IMR-90 (cell line): Measurements from ENCODE around the gene CCT4. TPM values are rescaled to one million over a fixed set of nuclear protein-coding genes. Genes with fewer than 3 reads are reported as not detected.

Source experiments
- ATAC-seq: fragments of 200-7000 bp; cut with Tn5 transposase; 2 replicates; pipeline ENCODE4 v1.9.1; 2020; ENCODE audit warnings: low read depth, mild to moderate bottlenecking, moderate library complexity
- Bru-seq: library from RNA; stranded (reverse); fragments of 400-500 nt; gene quantifications from one replicate; lab custom pipeline; 2021; lab: Mats Ljungman, UMichigan
- BruChase-seq, 2 experiments: library from RNA; stranded (reverse); fragments of 400-500 nt; gene quantifications; one replicate each; lab custom pipeline; 2021; lab: Mats Ljungman, UMichigan
- BruUV-seq: library from RNA; stranded (reverse); fragments of 400-500 nt; replicated peaks from 2 replicates; lab custom pipeline; 2021; lab: Mats Ljungman, UMichigan
- CTCF ChIA-PET: fragments of 300-600 bp; formaldehyde crosslinking; extraction: SDS; loops from one replicate; lab custom pipeline; 2021; ENCODE audit warnings: antibody characterized with exemption; lab: Yijun Ruan, JAX
- POLR2A ChIA-PET: fragments of 300-600 bp; sonication (Branson Sonifier 250); formaldehyde crosslinking; loops from one replicate; lab custom pipeline; 2022; ENCODE audit warnings: antibody characterized with exemption; ENCODE audit not compliant: unreplicated experiment; lab: Charles Lee
- DNase-seq: peaks from one replicate; pipeline ENCODE4 v3.0.0; 2013
- H2AFZ ChIP-seq: replicated peaks from 2 replicates; pipeline ENCODE3; 2013; ENCODE audit warnings: low read length, mild to moderate bottlenecking; ENCODE audit not compliant: poor library complexity
- H2AK5ac ChIP-seq: 2 replicates; pipeline ENCODE4 v1.6.1; 2013; ENCODE audit warnings: low read depth, low read length, inconsistent platforms
- H2AK9ac ChIP-seq: replicated peaks from 2 replicates; pipeline ENCODE3; 2013; ENCODE audit warnings: mild to moderate bottlenecking, low read depth, low read length, moderate library complexity; ENCODE audit not compliant: poor library complexity
- H2BK120ac ChIP-seq: 2 replicates; pipeline ENCODE4 v1.6.1; 2013; ENCODE audit warnings: low read depth, low read length, inconsistent platforms
- H2BK15ac ChIP-seq: 3 replicates; pipeline ENCODE4 v1.6.1; 2013; ENCODE audit warnings: low read depth, low read length, inconsistent platforms
- H2BK20ac ChIP-seq: 2 replicates; pipeline ENCODE4 v1.6.1; 2013; ENCODE audit warnings: low read depth, mild to moderate bottlenecking, inconsistent platforms, low read length, moderate library complexity
- H2BK5ac ChIP-seq: 2 replicates; pipeline ENCODE4 v1.6.1; 2013; ENCODE audit warnings: mild to moderate bottlenecking, low read depth, low read length, inconsistent platforms; ENCODE audit not compliant: poor library complexity, severe bottlenecking
- H3K14ac ChIP-seq: replicated peaks from 2 replicates; pipeline ENCODE4 v1.6.1; 2013; ENCODE audit warnings: low read depth, low read length, inconsistent platforms
- H3K18ac ChIP-seq: 2 replicates; pipeline ENCODE4 v1.6.1; 2013; ENCODE audit warnings: low read depth, low read length, control low read depth
- H3K23ac ChIP-seq: 2 replicates; pipeline ENCODE4 v1.6.1; 2013; ENCODE audit warnings: low read depth, low read length, inconsistent platforms
- H3K27ac ChIP-seq: 2 replicates; pipeline ENCODE4 v1.5.1; 2013; ENCODE audit warnings: mild to moderate bottlenecking, control low read depth, low read length; ENCODE audit not compliant: insufficient read depth
- H3K27me3 ChIP-seq: 2 replicates; pipeline ENCODE4 v1.6.1; 2013; ENCODE audit warnings: low read length; ENCODE audit not compliant: control insufficient read depth, insufficient read depth
- H3K36me3 ChIP-seq: 2 replicates; pipeline ENCODE4 v1.6.1; 2013; ENCODE audit warnings: low read length, mixed read lengths; ENCODE audit not compliant: control insufficient read depth, insufficient read depth
- H3K4ac ChIP-seq: 2 replicates; pipeline ENCODE4 v1.6.1; 2013; ENCODE audit warnings: low read depth, low read length, inconsistent platforms
- H3K4me1 ChIP-seq: 2 replicates; pipeline ENCODE4 v1.6.1; 2013; ENCODE audit warnings: low read length, mixed read lengths; ENCODE audit not compliant: control insufficient read depth, insufficient read depth
- H3K4me2 ChIP-seq: 2 replicates; pipeline ENCODE4 v1.6.1; 2013; ENCODE audit warnings: low read depth, mild to moderate bottlenecking, control low read depth, low read length, moderate library complexity
- H3K4me3 ChIP-seq: 2 replicates; pipeline ENCODE4 v1.5.1; 2013; ENCODE audit warnings: low read depth, mild to moderate bottlenecking, control low read depth, low read length, moderate library complexity; ENCODE audit not compliant: insufficient read depth
- H3K56ac ChIP-seq: 2 replicates; pipeline ENCODE4 v1.6.1; 2013; ENCODE audit warnings: low read length, inconsistent platforms; ENCODE audit not compliant: insufficient read depth; ENCODE audit errors: extremely low read depth
- H3K79me1 ChIP-seq, 2 experiments: 2 replicates each; pipeline ENCODE4 v1.6.1; 2013; ENCODE audit warnings: low read length in 2 of 2, inconsistent platforms in 1 of 2, low read depth in 1 of 2
- H3K9ac ChIP-seq: 2 replicates; pipeline ENCODE4 v1.6.1; 2013; ENCODE audit warnings: low read depth, low read length, control low read depth
- H3K9me1 ChIP-seq: 2 replicates; pipeline ENCODE4 v1.6.1; 2013; ENCODE audit warnings: low read length, inconsistent platforms; ENCODE audit not compliant: insufficient read depth
- H3K9me3 ChIP-seq: 2 replicates; pipeline ENCODE4 v1.6.1; 2013; ENCODE audit warnings: low read length; ENCODE audit not compliant: control insufficient read depth, insufficient read depth
- H4K20me1 ChIP-seq: 2 replicates; pipeline ENCODE4 v1.6.1; 2013; ENCODE audit warnings: low read length, inconsistent platforms; ENCODE audit not compliant: insufficient read depth
- H4K5ac ChIP-seq: 2 replicates; pipeline ENCODE4 v1.6.1; 2013; ENCODE audit warnings: mild to moderate bottlenecking, low read depth, low read length, control low read depth
- H4K8ac ChIP-seq, 2 experiments: 2 replicates each; pipeline ENCODE4 v1.6.1; 2013; ENCODE audit warnings: low read depth in 2 of 2, low read length in 2 of 2, control low read depth in 1 of 2, inconsistent platforms in 1 of 2
- H4K91ac ChIP-seq: 2 replicates; pipeline ENCODE4 v1.6.1; 2013; ENCODE audit warnings: low read depth, low read length, inconsistent platforms; ENCODE audit not compliant: insufficient read depth
- BHLHE40 ChIP-seq: fragments of 150-350 bp; IDR thresholded peaks from 2 replicates; pipeline ENCODE4 v1.6.1; 2016; ENCODE audit warnings: mild to moderate bottlenecking, low read depth, low read length
- CEBPB ChIP-seq: IDR thresholded peaks from 2 replicates; pipeline ENCODE4 v1.6.1; 2012; ENCODE audit warnings: low read depth, low read length, improper control_type of control experiment
- CHD1 ChIP-seq: IDR thresholded peaks from 2 replicates; pipeline ENCODE4 v1.6.1; 2012; ENCODE audit warnings: low read depth, low read length, improper control_type of control experiment
- FOS ChIP-seq: fragments of 150-350 bp; IDR thresholded peaks from 2 replicates; pipeline ENCODE4 v1.6.1; 2016; ENCODE audit warnings: low read depth, low read length
- MAFK ChIP-seq: IDR thresholded peaks from 2 replicates; pipeline ENCODE4 v1.6.1; 2012; ENCODE audit warnings: low read depth, low read length, improper control_type of control experiment
- MXI1 ChIP-seq: IDR thresholded peaks from 2 replicates; pipeline ENCODE4 v1.6.1; 2012; ENCODE audit warnings: low read depth, mild to moderate bottlenecking, low read length, moderate library complexity, borderline replicate concordance
- NFE2L2 ChIP-seq: fragments of 150-350 bp; IDR thresholded peaks from 2 replicates; pipeline ENCODE4 v1.6.1; 2016; ENCODE audit warnings: low read depth, mild to moderate bottlenecking, low read length
- RAD21 ChIP-seq: IDR thresholded peaks from 2 replicates; pipeline ENCODE4 v1.6.1; 2012; ENCODE audit warnings: low read length, improper control_type of control experiment
- RCOR1 ChIP-seq: IDR thresholded peaks from 2 replicates; pipeline ENCODE4 v1.6.1; 2012; ENCODE audit warnings: mild to moderate bottlenecking, low read length, improper control_type of control experiment; ENCODE audit not compliant: insufficient replicate concordance
- SMC3 ChIP-seq: fragments of 150-350 bp; IDR thresholded peaks from 2 replicates; pipeline ENCODE4 v1.6.1; 2016; ENCODE audit warnings: low read depth, mild to moderate bottlenecking, antibody characterized with exemption, low read length, moderate library complexity
- USF2 ChIP-seq: fragments of 150-350 bp; IDR thresholded peaks from 2 replicates; pipeline ENCODE4 v1.6.1; 2017; ENCODE audit warnings: mild to moderate bottlenecking, antibody characterized with exemption, low read length, low read depth
- WGBS, 2 experiments: methylation state at CpG; one replicate each; pipeline versions ENCODE4 v1.1.5 to v1.1.7; 2013; ENCODE audit warnings: missing lambda C conversion rate in 2 of 2; ENCODE audit not compliant: insufficient read length in 1 of 2; ENCODE audit errors: extremely low coverage in 2 of 2; 5-methylcytosine and 5-hydroxymethylcytosine counted together
- dilution Hi-C: fragments of 300-500 bp; cut with HindIII; formaldehyde crosslinking; loops from one replicate; pipeline ENCODE4 v1.14.3; 2018; ENCODE audit warnings: low sequenced_read_pairs; ENCODE audit not compliant: unreplicated experiment
- in situ Hi-C: fragments of 300-500 bp; cut with MboI; formaldehyde crosslinking; loops from 3 replicates; pipeline ENCODE4 v1.14.3; 2019; ENCODE audit warnings: low sequenced_read_pairs, inconsistent platforms, mixed read lengths
- intact Hi-C: fragments of 100-400 bp; cut with micrococcal nuclease; formaldehyde crosslinking; loops from 2 replicates; pipeline ENCODE4 v1.10.0; 2022
- long read RNA-seq: library from polyadenylated mRNA; unstranded; transcript quantifications from one replicate; pipeline ENCODE4 v2.0.0, GENCODE V29; 2021; ENCODE audit not compliant: unreplicated experiment
- polyA plus RNA-seq, 3 experiments: library from polyadenylated mRNA; depleted of rRNA; stranded (reverse); fragments of >200 nt; gene quantifications; 2 replicates each; pipeline ENCODE4 v1.2.3, GENCODE V29; 2012; ENCODE audit warnings: low replicate concordance in 1 of 3
- total RNA-seq: library from RNA; depleted of rRNA; stranded (reverse); fragments of >200 nt; gene quantifications from 2 replicates; pipeline ENCODE4 v1.2.3, GENCODE V29; 2012; rRNA removed
- TF ChIP-seq, protein P1 (sequence below): conservative IDR thresholded peaks from 2 replicates; pipeline ENCODE4 v1.5.1; 2012; ENCODE audit warnings: mild to moderate bottlenecking, low read depth, low read length, improper control_type of control experiment

The CCT4 gene
- total RNA-seq (187 and 233 TPM in 2 replicates), polyA plus RNA-seq (2012; rRNA removed) (86.3 and 94.4 TPM in 2 replicates), Bru-seq, nascent RNA (percentile 92 among the genes with signal in this experiment), BruChase-seq, experiment 1, labeled RNA remaining after a 6-hour chase (percentile 93 among the genes with signal in this experiment), BruChase-seq, experiment 2, labeled RNA remaining after a 2-hour chase (percentile 86 among the genes with signal in this experiment)
- 32.7 and 49.8 TPM in 2 replicates for polyA plus RNA-seq (2012; cell fraction: cytosol; rRNA removed)
- 12.2 and 48.0 TPM in 2 replicates for polyA plus RNA-seq (2012; cell fraction: nucleus; rRNA removed; ENCODE audit: low replicate concordance)
- long read RNA-seq, transcript CCT4-201 (14 exons, 2,520 nt), result major isoform, 244 of 263 reads
- long read RNA-seq, partial matches to known transcripts, result 9 of 263 reads
- long read RNA-seq, other reads (novel, unspliced or antisense), result 10 of 263 reads

DNA sequence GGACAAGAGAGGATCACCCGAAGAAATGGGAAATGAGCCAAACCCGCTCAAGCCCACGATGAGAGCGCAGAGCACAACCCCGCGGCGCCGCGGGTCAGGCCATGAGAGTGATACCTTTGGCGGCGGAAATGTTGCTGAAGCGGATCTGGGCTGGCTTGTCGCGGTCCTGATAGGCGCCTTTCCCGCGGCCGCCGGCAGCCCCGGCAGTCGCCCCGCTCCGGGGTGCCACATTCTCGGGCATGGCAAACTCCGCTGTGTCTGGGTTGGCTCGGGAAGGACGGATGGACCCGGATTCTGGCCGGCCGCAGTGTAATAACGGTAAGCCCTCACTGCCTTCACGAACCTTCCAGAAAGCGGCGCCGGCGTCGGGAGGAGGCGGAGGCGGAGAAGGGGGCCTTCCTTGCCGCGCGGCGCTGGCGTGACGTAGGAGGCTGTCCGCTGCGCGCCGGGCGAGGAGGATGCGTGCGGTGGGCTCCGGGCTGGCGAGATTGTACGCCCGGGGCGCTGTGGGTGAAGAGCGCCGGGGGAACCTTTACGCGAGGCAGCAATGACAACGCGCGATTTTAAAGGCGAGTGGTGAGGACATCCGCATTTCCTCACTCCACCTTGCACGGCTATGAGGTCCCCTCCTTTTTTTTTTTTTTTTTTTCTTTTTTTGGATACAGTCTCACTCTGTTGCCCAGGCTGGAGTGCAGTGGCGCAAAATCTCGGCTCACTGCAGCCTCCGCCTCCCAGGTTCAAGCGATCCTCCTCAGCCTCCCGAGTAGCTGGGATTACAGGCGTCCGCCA lies at the start of gene CCT4:
Gene CCT4, minus strand, starts transcription at position 390 of the 789 bp plus-strand sequence. Its CDS starts 149 bp downstream, at position 241.
- WGBS, 2 experiments, result 0% methylated on average over 42 of the region's 74 CpGs; no CpG with 5 or more reads in 1 of the 2 experiments
- Histone ChIP-seq H3K79me1 (peaks cover 7 to 21% of the 10 kb centered on the region in 2 experiments), H3K56ac (peak within 1 kb of the TSS; percentile 88), H3K14ac (peak within 1 kb of the TSS; percentile 98), H3K23ac (peak within 1 kb of the TSS; percentile 86), H3K4me2 (peak within 1 kb of the TSS; percentile 89), H2BK120ac (peak within 1 kb of the TSS; percentile 84), H3K4me3 (peak within 1 kb of the TSS; percentile 90), H2AFZ (peak within 1 kb of the TSS; percentile 93), H3K27ac (peak within 1 kb of the TSS; percentile 91), H3K36me3 (peaks cover 4% of the 10 kb centered on the region), H2BK5ac (peak within 1 kb of the TSS; percentile 97), H3K27me3 (no peaks in the 10 kb centered on the region), H3K9me3 (no peaks in the 10 kb centered on the region), H4K5ac (peak within 1 kb of the TSS; percentile 89), H3K4ac (peak within 1 kb of the TSS; percentile 89), H3K18ac (peak within 1 kb of the TSS; percentile 94), H3K9me1 (no peaks in the 10 kb centered on the region; the same call in 1 of the 2 replicates), H2AK5ac (peak within 1 kb of the TSS; percentile 76), H2AK9ac (peak within 1 kb of the TSS; percentile 95), H4K8ac (peak within 1 kb of the TSS; percentile 81 to 99), H2BK20ac (no peak within 1 kb of the TSS), H4K91ac (peak within 1 kb of the TSS; percentile 86), H4K20me1 (peaks cover 38% of the 10 kb centered on the region), H3K9ac (peak within 1 kb of the TSS; percentile 97), H2BK15ac (peak within 1 kb of the TSS; percentile 82; the same call in 2 of the 3 replicates), H3K4me1 (peaks cover 3% of the 10 kb centered on the region)
- in situ Hi-C loops (no loop called here), dilution Hi-C loops (no loop called here), intact Hi-C loops (loop anchor here (10.0 kb wide), 2 partner anchors 354 to 404 kb away; partner anchors contain the start of gene XPO1)
- DNase-seq (peak; percentile 71), ATAC-seq (peak; percentile 96)
- ChIA-PET CTCF (no interaction called here), POLR2A (no interaction called here)
- BruUV-seq, result TSS peak; percentile 88
- TF ChIP-seq RCOR1 (no peak), CEBPB (peak; percentile 54), SMC3 (peak; percentile 20; the same call in 1 of the 2 replicates), MAFK (0 out of 2 replicates have a peak, but pooled peaks have one; percentile 13), CHD1 (no peak), BHLHE40 (no peak), FOS (no peak), MXI1 (peak; percentile 65; the same call in 1 of the 2 replicates), RAD21 (no peak), NFE2L2 (peak; percentile 55; the same call in 1 of the 2 replicates), USF2 (no peak)
- TF ChIP-seq, protein P1, sequence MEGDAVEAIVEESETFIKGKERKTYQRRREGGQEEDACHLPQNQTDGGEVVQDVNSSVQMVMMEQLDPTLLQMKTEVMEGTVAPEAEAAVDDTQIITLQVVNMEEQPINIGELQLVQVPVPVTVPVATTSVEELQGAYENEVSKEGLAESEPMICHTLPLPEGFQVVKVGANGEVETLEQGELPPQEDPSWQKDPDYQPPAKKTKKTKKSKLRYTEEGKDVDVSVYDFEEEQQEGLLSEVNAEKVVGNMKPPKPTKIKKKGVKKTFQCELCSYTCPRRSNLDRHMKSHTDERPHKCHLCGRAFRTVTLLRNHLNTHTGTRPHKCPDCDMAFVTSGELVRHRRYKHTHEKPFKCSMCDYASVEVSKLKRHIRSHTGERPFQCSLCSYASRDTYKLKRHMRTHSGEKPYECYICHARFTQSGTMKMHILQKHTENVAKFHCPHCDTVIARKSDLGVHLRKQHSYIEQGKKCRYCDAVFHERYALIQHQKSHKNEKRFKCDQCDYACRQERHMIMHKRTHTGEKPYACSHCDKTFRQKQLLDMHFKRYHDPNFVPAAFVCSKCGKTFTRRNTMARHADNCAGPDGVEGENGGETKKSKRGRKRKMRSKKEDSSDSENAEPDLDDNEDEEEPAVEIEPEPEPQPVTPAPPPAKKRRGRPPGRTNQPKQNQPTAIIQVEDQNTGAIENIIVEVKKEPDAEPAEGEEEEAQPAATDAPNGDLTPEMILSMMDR, result 0 out of 2 replicates have a peak, but pooled peaks have one; percentile 3
